DOHH2 (cell line): Measurements from ENCODE around the gene MAGI1.

Experiments used
- EZH2phosphoT487 ChIP-seq: fragments of 200-600 bp; sonication (generic); IDR thresholded peaks from 2 replicates; pipeline ENCODE4 v1.6.1; 2017; ENCODE audit warnings: borderline replicate concordance, mild to moderate bottlenecking, antibody characterized with exemption, low read length, moderate library complexity, mixed read lengths
- TF ChIP-seq, protein P1 (sequence below): fragments of 200-600 bp; sonication (generic); IDR thresholded peaks from one replicate; pipeline ENCODE4 v1.5.1; 2014; ENCODE audit warnings: antibody characterized with exemption, mild to moderate bottlenecking, low read depth, low read length; ENCODE audit not compliant: poor library complexity, severe bottlenecking

DNA sequence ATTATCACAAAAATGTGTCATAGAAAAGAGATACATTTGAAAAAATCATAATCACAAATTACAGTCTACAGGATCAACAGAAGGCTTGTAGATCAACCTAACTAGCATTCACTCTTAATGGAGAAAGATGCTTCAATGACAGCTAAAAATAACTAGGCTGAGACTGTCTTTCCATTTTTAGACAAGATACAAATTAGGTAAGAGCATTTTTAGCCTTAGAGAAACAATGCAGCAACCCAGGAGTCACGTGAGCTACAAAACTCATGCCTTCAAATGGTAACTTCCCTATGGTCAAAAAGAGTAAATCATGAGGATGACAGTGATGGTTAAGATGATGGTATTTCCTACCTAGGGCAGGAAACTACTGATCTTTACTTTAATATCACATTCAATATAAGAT lies 415.4 kb downstream of the MAGI1 start:
- TF ChIP-seq, protein P1, sequence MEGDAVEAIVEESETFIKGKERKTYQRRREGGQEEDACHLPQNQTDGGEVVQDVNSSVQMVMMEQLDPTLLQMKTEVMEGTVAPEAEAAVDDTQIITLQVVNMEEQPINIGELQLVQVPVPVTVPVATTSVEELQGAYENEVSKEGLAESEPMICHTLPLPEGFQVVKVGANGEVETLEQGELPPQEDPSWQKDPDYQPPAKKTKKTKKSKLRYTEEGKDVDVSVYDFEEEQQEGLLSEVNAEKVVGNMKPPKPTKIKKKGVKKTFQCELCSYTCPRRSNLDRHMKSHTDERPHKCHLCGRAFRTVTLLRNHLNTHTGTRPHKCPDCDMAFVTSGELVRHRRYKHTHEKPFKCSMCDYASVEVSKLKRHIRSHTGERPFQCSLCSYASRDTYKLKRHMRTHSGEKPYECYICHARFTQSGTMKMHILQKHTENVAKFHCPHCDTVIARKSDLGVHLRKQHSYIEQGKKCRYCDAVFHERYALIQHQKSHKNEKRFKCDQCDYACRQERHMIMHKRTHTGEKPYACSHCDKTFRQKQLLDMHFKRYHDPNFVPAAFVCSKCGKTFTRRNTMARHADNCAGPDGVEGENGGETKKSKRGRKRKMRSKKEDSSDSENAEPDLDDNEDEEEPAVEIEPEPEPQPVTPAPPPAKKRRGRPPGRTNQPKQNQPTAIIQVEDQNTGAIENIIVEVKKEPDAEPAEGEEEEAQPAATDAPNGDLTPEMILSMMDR: no peak
- no peak for TF ChIP-seq EZH2phosphoT487
